DMS 273 (cell line): Measurements from ENCODE around the gene IL1RAPL1.
A peak's percentile ranks its signal among the peaks of the same experiment; 100 is the strongest.

Source experiments
- DNase-seq: peaks from one replicate; lab custom pipeline; 2025; ENCODE audit not compliant: unreplicated experiment; lab: John Stamatoyannopoulos, UW

The IL1RAPL1 gene

DNA sequence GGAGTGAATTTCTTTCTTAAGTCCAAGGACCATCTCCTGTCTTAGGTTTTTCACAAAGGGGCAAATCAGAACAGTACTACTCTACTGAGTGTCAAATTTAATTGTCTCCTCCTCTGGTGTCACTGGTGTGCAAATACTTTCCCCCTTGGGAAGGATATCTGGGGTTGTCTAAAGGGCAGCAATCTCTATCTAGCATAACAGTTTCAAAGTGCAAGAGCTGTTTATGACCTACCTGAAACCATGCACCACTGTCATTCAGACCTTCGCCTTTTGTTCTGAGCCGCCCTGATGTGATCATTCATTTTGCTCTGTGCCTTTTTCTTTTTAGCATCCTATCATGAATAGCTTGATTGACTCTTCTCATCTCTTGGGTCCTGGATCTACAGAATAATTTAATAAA, 39.3 kb downstream of the IL1RAPL1 start:
- DNase-seq: no peak

DNA sequence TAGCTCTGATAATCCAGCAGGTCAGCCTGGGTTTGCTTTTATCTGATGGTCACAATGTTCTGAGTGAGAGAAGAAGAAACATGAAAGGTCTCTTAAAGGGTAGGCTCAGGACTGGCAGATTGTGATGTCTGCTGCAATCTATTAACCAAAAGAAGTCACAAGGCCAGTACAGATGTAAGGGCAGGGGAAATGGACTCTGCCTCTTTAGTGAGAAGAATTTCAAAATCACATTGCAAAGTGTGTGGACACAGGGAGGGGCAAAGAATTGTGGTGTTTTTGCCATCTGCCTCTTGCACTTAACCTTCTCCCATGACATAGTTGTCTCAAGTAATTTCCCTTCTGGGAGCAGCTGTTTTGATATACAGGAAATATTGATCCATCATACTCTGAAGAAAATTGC, 40.9 kb downstream of the IL1RAPL1 start:
- DNase-seq: no peak

DNA sequence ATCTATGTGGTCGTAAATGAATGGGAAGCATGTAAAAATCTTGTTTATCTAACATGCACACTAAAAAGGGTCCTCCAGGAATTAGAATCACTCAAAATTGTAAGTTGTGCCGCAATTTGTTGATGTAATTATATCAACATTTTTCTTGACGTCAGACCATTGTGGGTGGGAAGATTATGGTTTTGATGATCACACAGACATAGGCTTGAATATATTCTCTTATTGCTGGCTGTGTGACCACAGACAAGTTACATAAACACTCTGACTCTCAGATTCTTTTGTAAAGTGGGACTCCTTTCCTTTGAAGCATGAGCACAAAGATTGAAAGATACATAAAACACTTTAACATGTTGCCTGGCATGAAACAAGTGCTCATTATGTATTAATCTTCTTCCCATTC, 51.5 kb downstream of the IL1RAPL1 start:
- no peak for DNase-seq

DNA sequence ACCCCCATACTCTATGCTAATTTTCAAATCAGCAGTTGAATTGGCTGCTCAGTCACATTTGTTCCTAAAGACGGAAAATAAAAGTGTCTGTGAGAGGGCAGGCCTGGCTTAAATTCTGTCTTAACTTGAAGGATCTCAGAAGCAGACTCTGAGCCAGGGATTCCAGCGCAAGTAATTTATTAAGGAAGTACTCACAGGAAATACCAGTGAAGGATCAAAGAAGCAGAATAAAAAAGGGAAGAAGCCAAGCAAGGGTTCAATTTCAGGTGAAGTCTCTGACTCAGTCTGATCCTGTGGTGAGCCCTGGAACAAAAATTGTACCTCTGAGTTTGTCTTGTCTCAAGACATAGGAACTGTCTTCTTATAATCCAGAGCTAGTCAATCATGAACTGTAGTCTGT, 52.2 kb downstream of the IL1RAPL1 start:
- no peak for DNase-seq

DNA sequence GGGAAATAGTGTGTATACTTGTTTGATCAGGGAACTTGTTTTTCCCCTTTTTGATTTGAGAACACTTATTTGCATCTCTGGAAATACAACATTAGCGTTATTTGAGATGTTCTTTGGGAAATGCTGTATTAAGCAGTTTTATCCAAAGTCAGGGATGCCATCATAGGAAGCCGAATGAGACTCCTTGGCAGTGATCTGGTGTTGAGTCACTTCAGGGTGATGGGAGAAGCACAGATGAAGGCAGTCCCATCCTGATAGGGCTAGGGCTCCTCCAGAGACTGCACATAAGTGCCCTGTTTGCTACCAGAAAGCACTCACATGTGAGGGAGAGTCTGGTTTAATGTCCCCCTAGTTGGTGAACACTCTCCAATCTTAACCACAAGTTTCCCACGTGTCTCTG, 62.3 kb downstream of the IL1RAPL1 start:
- no peak for DNase-seq

DNA sequence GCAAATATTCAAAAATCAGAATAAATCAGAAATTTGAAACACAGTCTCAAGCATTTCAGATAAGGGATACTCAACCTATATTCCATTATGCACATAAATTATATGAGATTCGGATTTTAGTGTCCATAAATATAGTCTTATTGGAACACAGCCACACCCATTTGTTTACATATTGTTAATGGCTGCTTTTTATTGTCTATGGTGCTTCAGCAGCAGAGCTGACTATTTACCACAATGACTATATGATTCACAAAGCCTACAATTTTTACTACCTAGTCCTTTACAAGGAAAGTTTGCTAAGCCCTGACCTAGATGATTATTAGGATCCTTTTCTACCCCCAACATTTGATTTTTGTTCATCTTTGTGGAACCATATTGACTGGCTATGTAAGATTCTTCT, 63.9 kb downstream of the IL1RAPL1 start:
- DNase-seq: no peak

DNA sequence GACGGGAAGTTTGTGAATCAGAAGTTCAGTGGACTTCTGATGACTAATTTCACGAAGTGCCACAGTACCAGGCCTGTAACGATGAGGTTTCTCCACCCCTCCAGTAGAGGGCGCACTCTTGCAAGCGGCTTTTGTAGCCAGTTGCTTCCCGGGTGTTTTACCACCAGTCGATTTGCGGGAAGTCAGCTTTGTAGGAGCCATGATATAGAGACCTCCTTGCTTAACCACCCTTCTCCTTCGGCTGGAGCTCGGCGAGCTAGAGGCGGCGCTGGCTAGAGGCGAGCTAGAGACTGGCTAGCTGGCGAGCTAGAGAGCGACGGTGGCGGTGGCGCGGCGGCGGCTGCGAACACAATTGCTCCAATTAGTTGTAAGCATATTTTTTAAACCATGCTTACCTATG, 72.0 kb downstream of the IL1RAPL1 start:
- peak; percentile 5 for DNase-seq

DNA sequence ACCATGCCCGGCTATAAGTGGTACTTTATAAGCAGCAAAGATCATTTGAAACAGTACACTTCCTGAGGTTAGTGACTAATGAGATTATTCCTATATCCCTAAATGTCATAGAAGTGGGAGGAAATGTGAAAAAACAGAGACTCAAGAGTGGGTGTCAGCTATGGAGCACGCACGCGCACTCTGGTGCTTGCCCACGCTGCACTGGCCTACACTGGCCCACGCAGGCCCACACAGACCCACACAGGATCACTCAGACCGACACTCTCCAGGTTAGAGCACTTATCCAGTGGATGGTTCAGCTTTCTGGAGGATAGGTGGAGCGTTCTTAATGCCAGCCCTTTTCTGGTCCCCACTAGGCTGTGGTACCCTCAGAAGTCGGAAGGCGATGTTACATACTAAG, 78.5 kb downstream of the IL1RAPL1 start:
- no peak for DNase-seq

DNA sequence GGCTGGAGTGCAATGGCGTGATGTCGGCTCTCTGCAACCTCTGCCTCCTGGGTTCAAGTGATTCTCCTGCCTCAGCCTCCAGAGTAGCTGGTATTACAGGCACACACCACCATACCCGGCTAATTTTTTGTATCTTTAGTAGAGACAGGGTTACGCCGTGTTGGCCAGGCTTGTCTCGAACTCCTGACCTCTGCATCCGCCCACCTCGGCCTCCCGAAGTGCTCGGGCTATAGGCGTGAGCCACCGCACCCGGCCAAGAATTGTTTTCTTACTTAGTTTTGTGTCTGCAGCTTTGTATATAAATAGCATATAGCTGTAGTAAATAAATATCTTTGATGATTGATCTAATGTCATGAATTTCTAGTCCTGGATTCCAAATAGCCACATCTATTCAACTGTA, 81.1 kb downstream of the IL1RAPL1 start:
- DNase-seq: no peak

DNA sequence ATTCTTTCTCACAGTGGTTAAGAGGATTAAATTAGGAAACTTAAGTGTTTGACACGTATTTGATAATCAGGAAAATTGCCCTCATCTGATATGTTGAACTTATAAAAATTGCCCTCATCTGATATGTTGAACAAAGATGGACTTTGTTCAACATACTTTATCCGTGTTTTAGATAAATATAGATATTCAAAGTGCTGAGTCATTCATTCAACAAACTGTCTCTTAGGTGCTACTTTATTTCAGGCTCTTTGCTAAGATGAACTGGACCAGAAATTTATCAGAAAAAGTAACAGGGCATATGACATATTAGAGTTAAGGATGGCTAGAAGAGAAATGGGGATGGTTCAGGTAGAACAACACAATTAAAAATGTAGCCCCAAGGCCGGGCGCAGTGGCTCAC, 81.7 kb downstream of the IL1RAPL1 start:
- DNase-seq: no peak

DNA sequence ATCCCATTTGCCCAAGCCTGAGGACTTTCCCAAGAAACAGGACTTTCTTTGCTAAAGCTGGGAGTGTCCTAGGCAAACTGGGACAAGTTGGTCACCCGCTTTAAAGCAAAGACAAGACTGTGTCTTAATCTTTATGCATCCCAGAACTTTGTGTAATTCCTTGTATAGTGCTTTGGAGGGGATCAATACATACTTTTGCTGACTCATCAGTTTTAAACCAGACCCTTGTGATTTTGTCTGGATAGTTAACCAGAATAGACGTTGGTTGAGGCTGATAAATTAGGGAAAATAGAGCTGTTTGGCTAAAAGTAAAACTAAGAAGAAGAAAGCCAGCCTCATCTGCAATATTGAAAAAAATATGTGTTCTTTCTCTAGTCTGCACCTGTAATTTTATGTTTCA, 82.8 kb downstream of the IL1RAPL1 start:
- no peak for DNase-seq

DNA sequence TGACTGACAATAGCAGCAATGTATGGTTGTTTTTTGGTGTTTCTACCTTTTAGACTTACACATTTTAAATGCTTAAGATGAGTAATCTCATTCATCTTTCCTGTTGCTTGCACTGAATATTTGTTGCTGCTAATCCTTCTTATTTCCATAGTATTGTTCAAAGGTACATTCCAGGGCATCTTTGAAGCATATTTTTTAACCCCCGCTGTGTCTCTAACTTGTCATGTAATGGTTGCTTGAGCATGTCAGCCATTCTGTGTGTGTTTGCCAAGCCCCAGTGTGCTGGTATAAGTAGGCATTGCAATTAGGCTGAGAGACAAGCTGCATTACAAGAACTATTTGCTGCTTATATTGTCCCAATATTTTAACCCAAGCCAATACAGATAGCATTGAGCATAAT, 87.9 kb downstream of the IL1RAPL1 start:
- DNase-seq: no peak

DNA sequence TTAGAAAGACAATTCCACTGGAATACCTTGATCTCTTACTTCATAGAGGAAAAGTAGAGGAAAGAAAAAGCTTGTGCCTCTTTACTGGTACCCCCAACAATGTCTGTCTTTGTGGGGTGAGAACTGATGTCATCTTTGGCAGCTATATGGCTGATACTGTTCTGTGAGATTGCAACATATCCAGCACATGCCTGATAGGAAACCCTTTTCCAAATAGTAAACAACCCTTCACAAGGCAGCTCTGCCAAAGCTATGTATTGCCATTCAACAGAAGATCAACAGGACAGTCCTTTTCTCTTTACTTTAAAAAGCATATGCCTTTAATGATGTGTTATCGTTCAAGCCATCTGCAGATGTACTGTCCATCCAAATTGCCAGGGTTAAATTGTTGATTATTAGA, 105.9 kb downstream of the IL1RAPL1 start:
- no peak for DNase-seq

DNA sequence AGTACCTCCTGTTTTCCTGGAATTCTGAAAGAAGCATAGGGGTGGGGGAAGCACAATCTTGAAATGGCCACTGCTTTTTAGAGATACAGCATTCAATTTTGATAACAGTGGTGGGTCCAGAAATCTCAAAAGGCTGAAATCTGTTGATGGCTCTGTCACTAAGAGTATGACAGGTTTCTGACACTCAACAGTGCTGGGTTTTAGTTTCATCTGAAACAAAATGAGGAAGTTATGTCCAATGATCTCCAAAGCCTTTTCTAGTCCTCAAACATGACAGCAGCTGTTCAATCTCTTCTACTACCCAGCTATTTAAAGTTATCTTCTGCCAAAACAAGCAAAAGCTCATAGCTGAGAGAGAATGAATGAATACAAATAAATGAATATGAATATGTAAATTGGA, 110.5 kb downstream of the IL1RAPL1 start:
- no peak for DNase-seq

DNA sequence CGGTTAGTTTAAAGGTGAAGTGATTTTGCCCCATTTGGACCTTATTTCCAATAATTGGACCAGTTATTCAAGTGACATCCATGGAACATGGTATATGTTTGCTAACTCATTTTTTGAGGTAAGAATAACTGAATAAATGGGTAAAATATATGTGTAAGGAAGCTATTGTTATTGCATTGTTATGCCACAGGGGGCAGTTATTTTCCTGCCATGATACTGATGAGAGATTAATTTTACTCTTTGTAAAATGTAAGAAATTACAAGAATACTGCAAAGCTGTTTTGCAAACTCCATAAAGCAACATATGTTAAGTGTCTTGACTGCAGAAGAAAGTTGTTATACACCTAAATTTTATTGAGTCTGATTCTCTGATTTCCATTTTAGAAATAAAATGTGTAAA, 114.0 kb downstream of the IL1RAPL1 start:
- no peak for DNase-seq

DNA sequence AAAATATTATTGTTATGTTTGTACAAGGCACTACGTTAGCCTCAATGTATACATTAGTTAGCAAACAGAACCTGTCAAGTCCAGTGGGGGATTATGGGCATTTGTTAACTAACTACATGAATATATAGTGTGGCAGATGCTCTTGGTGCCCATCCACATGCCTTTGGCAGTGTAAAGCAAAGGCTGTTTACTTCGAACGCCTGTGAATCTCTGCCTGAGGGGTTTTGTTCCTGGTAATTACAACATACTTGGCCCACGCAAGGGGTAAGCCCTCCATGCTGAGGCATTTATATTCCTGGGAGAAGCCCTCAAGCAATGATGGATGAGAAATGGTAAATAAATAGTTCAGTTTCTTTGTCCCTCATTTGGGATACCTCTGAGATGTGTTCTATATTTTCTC, 119.7 kb downstream of the IL1RAPL1 start:
- no peak for DNase-seq

DNA sequence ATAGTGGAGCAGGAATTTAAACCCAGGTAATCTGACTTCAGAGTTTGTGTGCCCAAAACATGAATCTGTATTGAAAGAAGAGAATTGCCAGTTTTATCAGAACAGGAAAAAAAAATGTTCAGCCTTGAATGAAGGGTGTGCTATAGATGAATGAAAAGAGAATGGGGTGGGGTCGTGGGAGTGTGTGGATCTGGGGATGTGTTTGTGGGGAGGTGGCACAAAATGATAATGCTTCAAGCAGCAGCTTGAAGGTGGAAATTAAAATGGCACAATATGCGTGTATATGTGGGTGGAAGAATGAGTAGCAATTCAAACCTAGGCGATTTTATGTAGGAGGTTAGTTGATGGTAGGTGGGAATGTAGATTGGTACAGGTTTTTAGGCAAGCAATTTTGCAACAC, 122.2 kb downstream of the IL1RAPL1 start:
- DNase-seq: no peak

DNA sequence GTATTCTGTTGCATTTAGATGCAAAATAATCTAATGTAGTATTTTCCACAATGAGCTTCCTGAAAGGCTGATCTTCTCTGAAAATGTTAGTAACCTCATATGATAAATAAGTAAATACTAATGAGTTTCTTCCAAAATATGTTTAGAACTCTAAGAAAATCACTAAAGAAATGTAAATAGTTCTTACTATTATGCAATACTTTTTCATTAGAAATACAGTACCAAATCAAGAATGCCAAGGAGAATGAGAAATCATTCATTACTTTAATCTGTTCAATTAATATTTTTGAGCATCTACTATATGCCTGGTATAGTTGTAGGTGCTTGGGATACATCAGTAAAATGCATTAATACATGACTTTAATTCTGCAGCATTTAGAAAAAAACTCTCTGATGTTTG, 130.6 kb downstream of the IL1RAPL1 start:
- DNase-seq: no peak

DNA sequence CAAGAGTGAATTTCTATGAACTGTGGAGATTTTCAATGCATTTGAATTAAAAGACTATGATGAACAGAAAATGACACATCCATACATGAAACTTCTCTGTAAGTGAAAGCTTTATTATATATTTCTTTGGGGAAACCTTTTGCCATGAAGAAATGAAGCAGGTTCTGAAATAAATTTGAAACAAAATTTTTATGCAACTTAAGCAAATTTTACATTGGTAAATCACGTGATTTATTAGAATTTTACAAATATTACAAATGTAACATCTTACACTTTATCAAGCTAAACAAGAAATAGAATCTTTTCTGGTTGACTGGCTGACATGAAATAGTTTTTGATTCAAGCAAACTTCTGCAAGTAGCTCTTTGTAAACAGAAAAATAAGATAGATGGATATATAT, 131.2 kb downstream of the IL1RAPL1 start:
- no peak for DNase-seq

DNA sequence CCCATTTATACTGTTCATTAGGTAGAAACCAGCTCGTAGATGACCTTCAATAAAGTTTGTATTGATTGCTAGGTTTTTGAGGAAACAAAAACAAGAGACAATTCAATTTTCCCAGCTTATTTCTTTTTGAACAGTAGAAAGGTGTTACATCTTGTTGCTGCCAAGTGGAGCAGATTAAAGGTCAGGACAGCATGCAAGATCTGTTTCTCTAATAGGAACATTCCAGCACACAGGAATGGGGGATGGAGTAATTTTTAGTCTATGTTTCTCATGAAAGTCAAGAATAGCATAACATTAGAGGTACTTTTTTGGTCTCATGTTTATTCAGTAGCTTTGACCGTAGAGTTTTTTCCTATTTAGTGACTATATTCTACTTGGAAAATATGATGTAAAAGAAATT, 132.4 kb downstream of the IL1RAPL1 start:
- no peak for DNase-seq

DNA sequence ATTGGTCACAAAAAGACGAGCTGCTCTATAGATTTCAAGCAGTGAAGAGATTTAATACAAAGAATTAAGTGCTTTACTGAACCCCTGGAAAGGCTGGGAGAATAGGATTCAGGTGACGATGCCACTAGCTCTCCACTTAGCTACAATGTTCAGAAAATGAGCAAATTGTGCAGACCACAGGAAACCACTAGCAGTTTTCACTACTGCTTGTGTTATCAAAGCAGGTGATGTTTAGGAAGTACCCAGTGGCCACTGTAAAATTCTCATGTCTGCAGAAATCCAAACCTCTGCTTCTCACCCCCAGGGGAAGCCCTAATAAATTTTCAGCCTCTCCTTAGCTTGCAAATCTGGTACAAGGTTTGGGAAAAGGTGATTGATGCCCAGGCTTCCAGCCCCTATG, 165.1 kb downstream of the IL1RAPL1 start:
- no peak for DNase-seq

DNA sequence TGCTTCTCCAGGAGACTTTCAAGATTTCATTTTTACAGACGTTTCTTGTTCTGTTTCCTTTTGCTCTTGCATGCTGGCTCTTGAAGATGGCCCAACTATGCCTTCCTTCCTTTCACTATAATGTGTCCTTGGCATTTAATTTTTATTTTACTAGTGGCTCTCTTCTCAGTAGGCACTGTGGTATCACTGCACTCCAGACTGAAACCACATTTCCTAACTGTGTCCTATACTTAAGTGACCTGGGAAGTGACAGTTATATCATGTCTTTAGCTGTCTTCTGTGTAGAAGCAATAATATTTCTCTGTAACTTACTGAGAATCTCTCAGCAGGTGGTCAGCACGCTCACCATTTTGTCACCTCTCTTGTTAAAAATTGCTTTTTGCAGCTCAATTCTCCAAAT, 168.9 kb downstream of the IL1RAPL1 start:
- no peak for DNase-seq

DNA sequence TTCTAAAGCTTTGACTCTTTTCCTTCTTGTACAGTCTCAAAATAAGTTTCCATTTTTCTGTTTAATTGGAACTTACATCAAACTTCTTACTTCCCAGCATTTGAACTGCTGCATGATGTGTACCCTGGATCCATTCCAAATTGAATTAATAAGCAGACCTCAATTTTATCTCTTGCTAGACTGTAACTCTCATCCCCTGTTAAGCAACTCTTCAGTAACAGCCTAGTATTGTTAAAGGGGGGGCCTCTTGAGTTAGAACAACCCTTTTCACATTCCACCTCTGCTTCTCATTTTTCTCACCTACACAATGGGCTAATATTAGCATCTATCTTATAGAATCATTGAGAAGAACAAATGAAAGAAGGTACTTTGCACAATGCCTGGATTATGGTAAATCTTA, 169.4 kb downstream of the IL1RAPL1 start:
- DNase-seq: no peak

DNA sequence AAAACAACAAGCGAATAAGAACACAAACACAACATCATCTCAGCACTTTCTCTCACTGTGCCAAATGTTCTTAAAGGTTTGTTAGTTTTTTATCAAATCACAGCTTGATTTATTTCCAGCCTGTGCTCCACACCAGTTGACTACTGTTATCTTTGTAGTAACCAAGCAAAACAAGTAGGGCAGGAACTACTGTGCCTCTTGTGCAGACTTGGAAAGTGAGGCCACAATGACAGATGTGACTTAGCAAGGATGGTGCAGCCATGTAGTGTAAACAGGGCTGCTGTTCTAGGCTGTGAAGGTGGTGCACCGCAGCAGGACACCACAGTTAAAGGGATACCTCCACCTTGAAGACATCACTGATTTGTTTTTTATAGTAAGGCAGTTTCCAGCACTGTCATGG, 170.0 kb downstream of the IL1RAPL1 start:
- no peak for DNase-seq
